CD14-positive monocyte (primary cell): ENCODE results near the gene KAT5. TPM values are rescaled to one million over a fixed set of nuclear protein-coding genes. Genes with fewer than 3 reads are reported as not detected.
A peak's percentile ranks its signal among the peaks of the same experiment; 100 is the strongest.

Experiments used
- DNase-seq, 3 donors: peaks; one replicate each; pipeline ENCODE4 v3.0.0-alpha.2; 2011 to 2022
- H2AFZ ChIP-seq: 2 replicates; pipeline ENCODE4 v1.6.0; 2012; ENCODE audit warnings: mild to moderate bottlenecking, low read depth, low read length, inconsistent platforms; ENCODE audit not compliant: insufficient read depth, poor library complexity, severe bottlenecking
- H3K27ac ChIP-seq, 2 donors: 1 replicate in 1 of 2; 2 replicates in 1 of 2; pipeline ENCODE4 v1.5.1; 2012 to 2013; ENCODE audit warnings: low read length in 2 of 2, control low read depth in 1 of 2, inconsistent platforms in 1 of 2, low read depth in 1 of 2, mild to moderate bottlenecking in 1 of 2
- H3K27me3 ChIP-seq, 2 donors: one replicate each; pipeline versions ENCODE4 v1.6.0 to v1.6.1; 2011 to 2013; ENCODE audit warnings: low read length in 2 of 2; ENCODE audit not compliant: control insufficient read depth in 2 of 2, insufficient read depth in 2 of 2
- H3K36me3 ChIP-seq, 2 donors: replicated peaks in 1 of 2; 1 replicate in 1 of 2; 2 replicates in 1 of 2; pipeline versions ENCODE4 v1.5.1 to v1.6.1; 2012 to 2013; ENCODE audit warnings: low read length in 2 of 2, control low read depth in 1 of 2, inconsistent platforms in 1 of 2, mild to moderate bottlenecking in 1 of 2; ENCODE audit not compliant: insufficient read depth in 2 of 2, control insufficient read depth in 1 of 2
- H3K4me1 ChIP-seq, 2 donors: 1 replicate in 1 of 2; 2 replicates in 1 of 2; pipeline versions ENCODE4 v1.5.1 to v1.6.1; 2012 to 2013; ENCODE audit warnings: low read length in 2 of 2, control low read depth in 1 of 2, inconsistent platforms in 1 of 2, mild to moderate bottlenecking in 1 of 2, moderate library complexity in 1 of 2; ENCODE audit not compliant: insufficient read depth in 2 of 2, control insufficient read depth in 1 of 2
- H3K4me2 ChIP-seq: replicated peaks from 2 replicates; pipeline ENCODE3; 2012; ENCODE audit warnings: low read length, moderate library complexity, mild to moderate bottlenecking; ENCODE audit not compliant: poor library complexity, severe bottlenecking; ENCODE audit errors: extremely low read depth
- H3K4me3 ChIP-seq, 3 experiments: fragments of 200-600 bp in 1 of 3; sonication (generic) in 1 of 3; replicated peaks in 1 of 3; 1 replicate in 2 of 3; 2 replicates in 1 of 3; pipeline ENCODE4 v1.5.1; 2011 to 2013; ENCODE audit warnings: low read length in 3 of 3, mild to moderate bottlenecking in 3 of 3, control low read depth in 2 of 3, low read depth in 2 of 3, inconsistent platforms in 1 of 3, moderate library complexity in 1 of 3
- H3K79me2 ChIP-seq: 2 replicates; pipeline ENCODE4 v1.6.0; 2012; ENCODE audit warnings: mild to moderate bottlenecking, control low read depth, inconsistent platforms, low read length, moderate library complexity; ENCODE audit not compliant: insufficient read depth
- H3K9ac ChIP-seq: 2 replicates; pipeline ENCODE4 v1.6.0; 2017; ENCODE audit warnings: low read length, mild to moderate bottlenecking; ENCODE audit not compliant: insufficient read depth, poor library complexity, severe bottlenecking
- H3K9me3 ChIP-seq, 2 donors: replicated peaks in 1 of 2; 1 replicate in 1 of 2; 2 replicates in 1 of 2; pipeline versions ENCODE4 v1.5.1 to v1.6.1; 2012 to 2013; ENCODE audit warnings: low read length in 2 of 2, control low read depth in 1 of 2; ENCODE audit not compliant: control insufficient read depth in 1 of 2, insufficient read depth in 1 of 2
- H4K20me1 ChIP-seq: 2 replicates; pipeline ENCODE4 v1.6.0; 2012; ENCODE audit warnings: mild to moderate bottlenecking, low read length, control low read depth, moderate library complexity; ENCODE audit not compliant: insufficient read depth
- H3K27ac Mint-ChIP-seq, 7 donors: one replicate each; pipeline ENCODE4 v1.8.0; 2020; ENCODE audit warnings: mild to moderate bottlenecking in 7 of 7, mixed read lengths in 7 of 7, moderate library complexity in 6 of 7, inconsistent platforms in 2 of 7
- H3K27me3 Mint-ChIP-seq, 3 donors: one replicate each; pipeline ENCODE4 v1.8.0; 2021 to 2022; ENCODE audit warnings: low read depth in 3 of 3, mild to moderate bottlenecking in 3 of 3, mixed read lengths in 3 of 3, moderate library complexity in 3 of 3, inconsistent platforms in 1 of 3
- H3K36me3 Mint-ChIP-seq, 2 donors: one replicate each; pipeline ENCODE4 v1.8.0; 2020; ENCODE audit warnings: mixed read lengths in 2 of 2, inconsistent platforms in 1 of 2, mild to moderate bottlenecking in 1 of 2
- H3K4me1 Mint-ChIP-seq: one replicate; pipeline ENCODE4 v1.8.0; 2020; ENCODE audit warnings: mild to moderate bottlenecking, mixed read lengths
- H3K4me3 Mint-ChIP-seq, 2 donors: one replicate each; pipeline ENCODE4 v1.8.0; 2020; ENCODE audit warnings: mild to moderate bottlenecking in 2 of 2, mixed read lengths in 2 of 2, moderate library complexity in 1 of 2
- H3K9me3 Mint-ChIP-seq, 7 donors: one replicate each; pipeline ENCODE4 v1.8.0; 2020 to 2022; ENCODE audit warnings: mixed read lengths in 7 of 7, mild to moderate bottlenecking in 6 of 7, moderate library complexity in 6 of 7, inconsistent platforms in 2 of 7
- CTCF ChIP-seq: fragments of 200-600 bp; IDR thresholded peaks from one replicate; pipeline ENCODE4 v1.8.0; 2022; ENCODE audit warnings: antibody characterized with exemption, mild to moderate bottlenecking
- WGBS: methylation state at CpG from one replicate; pipeline ENCODE4 v1.1.5; 2013; ENCODE audit warnings: missing lambda C conversion rate; ENCODE audit not compliant: insufficient coverage; 5-methylcytosine and 5-hydroxymethylcytosine counted together
- intact Hi-C, 2 donors: fragments of 100-400 bp; cut with micrococcal nuclease; formaldehyde crosslinking; loops; one replicate each; pipeline versions ENCODE4 v1.15.0 to v1.15.1; 2023
- polyA plus RNA-seq, 3 donors: library from polyadenylated mRNA; depleted of rRNA in 1 of 3; unstranded in 2 of 3; stranded (reverse) in 1 of 3; fragments of 300-500 nt in 2 of 3; fragments of >200 nt in 1 of 3; fragmentation: Illumina TruSeq in 2 of 3; gene quantifications; 1 replicate in 2 of 3; 2 replicates in 1 of 3; pipeline ENCODE4 v1.2.3, GENCODE V29; 2012 to 2021

KAT5 gene
- polyA plus RNA-seq, 3 donors = 32.5 to 48.7 (median 33.1) TPM

GRCh38 chr11:65718964-65719492 lies 7.0 kb downstream of the KAT5 start:
- Mint-ChIP-seq H3K27ac (peak overlapping the region in 5 of 7 donors; percentile 26 to 84 (median 42)), H3K27me3 (peaks cover 0 to 4% (median 2%) of the 10 kb centered on the region in 3 donors), H3K36me3 (peaks cover 49 to 57% of the 10 kb centered on the region in 2 donors), H3K9me3 (no peaks in the 10 kb centered on the region), H3K4me3 (peak overlapping the region; percentile 58 to 96), H3K4me1 (peaks cover 30% of the 10 kb centered on the region)
- Histone ChIP-seq H3K4me3 (peak overlapping the region in 1 of 3 experiments; percentile 91), H2AFZ (no peak overlapping the region), H3K27me3 (no peaks in the 10 kb centered on the region), H3K4me2 (peak overlapping the region; percentile 99), H3K36me3 (peaks cover 52 to 54% of the 10 kb centered on the region in 2 donors), H4K20me1 (peaks cover 56% of the 10 kb centered on the region), H3K27ac (peak overlapping the region in 1 of 2 donors; percentile 71), H3K9me3 (no peaks in the 10 kb centered on the region), H3K9ac (peak overlapping the region; percentile 78), H3K4me1 (peaks cover 21 to 30% of the 10 kb centered on the region in 2 donors), H3K79me2 (peaks cover 49% of the 10 kb centered on the region)
- intact Hi-C loops = loop anchor here in 1 of 2 donors (5.0 kb wide), 1 partner anchor 63 kb away; the partner anchor contains the start of gene AP5B1
- 96% methylated on average over 7 of the region's 10 CpGs for WGBS
- no peak for DNase-seq
- no peak for TF ChIP-seq CTCF

GRCh38 chr11:65719871-65720210 lies 7.8 kb downstream of the KAT5 start:
- Mint-ChIP-seq H3K4me1 (peaks cover 30% of the 10 kb centered on the region), H3K4me3 (peak overlapping the region; percentile 92 to 96), H3K9me3 (no peaks in the 10 kb centered on the region), H3K27ac (peak overlapping the region; percentile 81 to 91 (median 85)), H3K27me3 (peaks cover 0 to 4% (median 2%) of the 10 kb centered on the region in 3 donors), H3K36me3 (peaks cover 42 to 49% of the 10 kb centered on the region in 2 donors)
- Histone ChIP-seq H3K79me2 (peaks cover 41% of the 10 kb centered on the region), H3K9ac (peak overlapping the region; percentile 78), H3K36me3 (peaks cover 43 to 46% of the 10 kb centered on the region in 2 donors), H3K27me3 (no peaks in the 10 kb centered on the region), H3K27ac (peak overlapping the region; percentile 62 to 71), H2AFZ (peak overlapping the region; percentile 85), H3K9me3 (no peaks in the 10 kb centered on the region), H3K4me3 (peak overlapping the region; percentile 68 to 91 (median 76)), H3K4me2 (peak overlapping the region; percentile 99), H3K4me1 (peaks cover 21 to 30% of the 10 kb centered on the region in 2 donors), H4K20me1 (peaks cover 49% of the 10 kb centered on the region)
- intact Hi-C loops = loop anchor here in 1 of 2 donors (5.0 kb wide), 1 partner anchor 62 kb away; the partner anchor contains the start of gene AP5B1
- no peak for TF ChIP-seq CTCF
- no peak for DNase-seq
- WGBS = 2% methylated on average over 17 of the region's 17 CpGs
